Fibroblast of peridontal ligament (primary cell): ENCODE data around the gene CERS2.
A peak's percentile ranks its signal among the peaks of the same experiment; 100 is the strongest.

Experiments
- DNase-seq: peaks from one replicate; pipeline ENCODE4 v3.0.0-alpha.2; 2010; ENCODE audit errors: extremely low read depth

CERS2 gene

GRCh38 chr1:150974580-150975478, at the start of gene CERS2:
TSS of gene CERS2 (minus strand) at chr1:150974835. CDS start at chr1:150969090, 5,745 bp downstream.
- peak; percentile 66 for DNase-seq

GRCh38 chr1:151013518-151013917, 38.9 kb upstream of the CERS2 start:
- DNase-seq, result peak; percentile 29

- no peak for DNase-seq
Observed at GRCh38 chr1:151012684-151013471, 38.2 kb upstream of the CERS2 start.

- DNase-seq, result no peak
Observed at GRCh38 chr1:151011154-151011850, 36.7 kb upstream of the CERS2 start.

GRCh38 chr1:151010346-151010726, 35.7 kb upstream of the CERS2 start:
- DNase-seq, result no peak

- no peak for DNase-seq
Observed at GRCh38 chr1:151009674-151010345, 35.2 kb upstream of the CERS2 start.

GRCh38 chr1:151009206-151009587, 34.6 kb upstream of the CERS2 start:
- DNase-seq, result peak; percentile 61

- peak; percentile 96 for DNase-seq
Observed at GRCh38 chr1:151008244-151009205, 33.9 kb upstream of the CERS2 start, which contains the start of gene PRUNE1. TSS of gene PRUNE1 (plus strand) at chr1:151008449. CDS start at chr1:151008633, 184 bp downstream.

GRCh38 chr1:151007853-151008243, 33.2 kb upstream of the CERS2 start:
- DNase-seq, result no peak

GRCh38 chr1:151006327-151007052, 31.9 kb upstream of the CERS2 start, which contains the start of gene MINDY1:
TSS of gene MINDY1 (minus strand) at chr1:151006902. CDS start at chr1:151002617, 4,285 bp downstream.
- DNase-seq, result peak; percentile 87

GRCh38 chr1:151005729-151006319, 31.2 kb upstream of the CERS2 start:
- DNase-seq, result no peak

GRCh38 chr1:151003180-151003579, 28.5 kb upstream of the CERS2 start:
- DNase-seq, result no peak

- no peak for DNase-seq
Observed at GRCh38 chr1:151002611-151003010, 28.0 kb upstream of the CERS2 start.

- DNase-seq, result no peak
Observed at GRCh38 chr1:151002051-151002450, 27.4 kb upstream of the CERS2 start.

- no peak for DNase-seq
Observed at GRCh38 chr1:151001602-151002001, 27.0 kb upstream of the CERS2 start.

GRCh38 chr1:151000408-151000807, 25.8 kb upstream of the CERS2 start:
- DNase-seq, result no peak

- no peak for DNase-seq
Observed at GRCh38 chr1:150999926-151000325, 25.3 kb upstream of the CERS2 start.

GRCh38 chr1:150999051-150999674, 24.5 kb upstream of the CERS2 start:
- peak; percentile 56 for DNase-seq

GRCh38 chr1:150997949-150998348, 23.3 kb upstream of the CERS2 start:
- DNase-seq, result no peak
